ENCODE results near the gene COMTD1. TPM values are rescaled to one million over a fixed set of nuclear protein-coding genes. Genes with fewer than 3 reads are reported as not detected.

COMTD1 gene
- total RNA-seq: 10 to 100 TPM; 42.9 to 76.3 (median 72.3) TPM
- long read RNA-seq, donor 1, transcript COMTD1-201 (7 exons, 976 nt): major isoform, 20 of 47 reads
- long read RNA-seq, donor 1, partial matches to known transcripts: 10 of 47 reads
- long read RNA-seq, donor 1, other reads (novel, unspliced or antisense): 14 of 47 reads
- long read RNA-seq, donor 2, transcript COMTD1-201 (7 exons, 976 nt): major isoform, 72 of 100 reads
- long read RNA-seq, donor 2, partial matches to known transcripts: 6 of 100 reads
- long read RNA-seq, donor 2, other reads (novel, unspliced or antisense): 18 of 100 reads

DNA sequence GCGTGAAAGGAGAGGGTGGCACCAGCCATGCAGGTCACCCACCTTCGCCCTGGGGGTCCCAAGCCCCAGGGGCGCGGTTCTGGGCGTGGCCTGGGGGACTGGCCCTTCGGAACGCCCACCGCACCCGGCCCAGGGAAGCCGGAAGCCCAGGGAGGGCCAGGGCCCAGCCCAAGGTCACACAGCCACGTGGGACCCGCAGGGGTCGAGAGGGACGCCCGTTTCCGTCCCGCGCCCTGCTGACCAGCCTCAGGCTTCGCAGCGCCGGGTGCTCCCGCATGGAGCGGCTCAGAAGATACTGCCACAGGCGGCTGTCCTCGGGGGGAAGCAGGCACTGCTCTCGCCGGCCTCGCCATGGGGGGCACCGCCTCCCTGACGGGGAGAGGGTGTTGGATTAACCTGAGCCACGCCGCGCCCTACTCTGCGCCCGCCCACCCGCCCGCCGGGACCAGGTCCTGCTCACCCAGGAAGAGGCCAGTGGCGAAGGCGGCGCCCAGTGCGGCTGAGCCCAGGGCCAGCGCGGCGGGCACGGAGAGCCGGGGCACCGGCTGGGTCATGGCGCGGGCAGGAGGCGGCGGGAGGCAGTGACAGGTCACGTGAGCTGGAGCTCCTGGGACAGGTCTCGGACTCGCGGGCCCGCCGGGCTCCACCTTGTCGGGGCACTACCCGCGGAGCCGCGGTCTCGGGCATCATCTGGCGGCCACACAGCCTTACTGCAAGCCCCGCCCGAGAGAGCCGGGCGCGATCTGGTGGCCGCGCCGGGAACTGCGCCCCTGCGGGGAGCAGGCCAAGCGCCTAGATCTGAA lies at the start of gene COMTD1:
Gene COMTD1 (minus strand): TSS at position 583 of the 803 bp plus-strand sequence. CDS start 29 bp downstream, at position 554.
- peak; percentile 80 for ATAC-seq
- H3K36me3 ChIP-seq (ENCODE audit: low read depth): no peaks in the 10 kb centered on the region
- intact Hi-C loops (cut with DNase I, micrococcal nuclease): loop anchor here in 1 of 2 donors (10.0 kb wide), 1 partner anchor 991 kb away; no protein-coding TSS in a partner anchor

DNA sequence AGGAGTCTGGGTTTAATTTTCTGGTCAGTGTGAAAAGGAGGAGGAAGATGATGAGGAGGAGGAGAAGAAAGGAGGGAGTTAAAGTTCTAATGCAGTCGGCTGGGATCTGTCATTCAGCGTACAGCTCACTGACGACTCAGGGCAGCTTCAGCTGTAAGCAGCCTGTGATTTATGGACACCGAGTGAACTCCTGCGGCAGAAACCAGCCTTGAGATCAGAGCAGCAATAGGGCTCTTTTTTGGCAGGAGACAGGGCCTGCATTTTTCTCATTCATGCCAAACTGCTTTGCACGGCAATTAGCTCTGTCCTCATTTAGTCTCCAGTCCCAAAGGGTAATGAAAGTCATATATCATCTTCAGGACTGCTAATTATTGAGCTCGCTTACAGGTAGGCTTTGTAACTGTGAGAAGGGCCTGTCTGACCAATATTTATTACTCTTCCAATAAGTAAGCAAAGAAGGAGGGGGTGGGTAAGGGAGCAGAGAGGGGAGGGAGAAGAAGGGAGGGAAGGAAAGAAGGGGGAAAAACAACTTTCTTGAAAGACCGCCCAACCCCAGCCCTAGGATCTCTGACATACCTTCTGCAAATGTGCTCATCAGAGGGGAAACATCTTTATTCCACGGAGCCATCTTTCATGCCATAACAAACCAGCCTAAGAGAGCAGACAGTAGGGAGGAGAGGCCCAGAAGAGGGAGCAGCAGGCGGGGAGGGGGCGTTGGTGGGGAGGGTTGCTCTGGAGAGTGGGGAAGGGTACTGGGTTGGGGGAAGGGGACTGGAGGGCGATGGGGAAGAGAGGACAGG lies 48.1 kb upstream of the COMTD1 start:
- DNase-seq: no peak
- Histone ChIP-seq H3K36me3 (ENCODE audit: low read depth) (no peaks in the 10 kb centered on the region), H3K4me1 (ENCODE audit: low read depth) (no peaks in the 10 kb centered on the region), H3K4me3 (no peak overlapping the region), H3K9me3 (no peaks in the 10 kb centered on the region)
- TF ChIP-seq, protein P1, sequence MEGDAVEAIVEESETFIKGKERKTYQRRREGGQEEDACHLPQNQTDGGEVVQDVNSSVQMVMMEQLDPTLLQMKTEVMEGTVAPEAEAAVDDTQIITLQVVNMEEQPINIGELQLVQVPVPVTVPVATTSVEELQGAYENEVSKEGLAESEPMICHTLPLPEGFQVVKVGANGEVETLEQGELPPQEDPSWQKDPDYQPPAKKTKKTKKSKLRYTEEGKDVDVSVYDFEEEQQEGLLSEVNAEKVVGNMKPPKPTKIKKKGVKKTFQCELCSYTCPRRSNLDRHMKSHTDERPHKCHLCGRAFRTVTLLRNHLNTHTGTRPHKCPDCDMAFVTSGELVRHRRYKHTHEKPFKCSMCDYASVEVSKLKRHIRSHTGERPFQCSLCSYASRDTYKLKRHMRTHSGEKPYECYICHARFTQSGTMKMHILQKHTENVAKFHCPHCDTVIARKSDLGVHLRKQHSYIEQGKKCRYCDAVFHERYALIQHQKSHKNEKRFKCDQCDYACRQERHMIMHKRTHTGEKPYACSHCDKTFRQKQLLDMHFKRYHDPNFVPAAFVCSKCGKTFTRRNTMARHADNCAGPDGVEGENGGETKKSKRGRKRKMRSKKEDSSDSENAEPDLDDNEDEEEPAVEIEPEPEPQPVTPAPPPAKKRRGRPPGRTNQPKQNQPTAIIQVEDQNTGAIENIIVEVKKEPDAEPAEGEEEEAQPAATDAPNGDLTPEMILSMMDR (IDR thresholded peaks at IDR 0.05): no peak
- intact Hi-C loops (cut with DNase I, micrococcal nuclease): no loop called here
- no peak for ATAC-seq

More for the DNA sequence above, at the start of gene COMTD1:
- H3K9me3 ChIP-seq: no peaks in the 10 kb centered on the region
- peak within 1 kb of the TSS; percentile 42 for H3K4me3 ChIP-seq
- DNase-seq: peak; percentile 95 to 98 (median 97)
- peaks cover 2% of the 10 kb centered on the region for H3K4me1 ChIP-seq (ENCODE audit: low read depth)
- TF ChIP-seq, protein P1 (IDR thresholded peaks at IDR 0.05): peak; percentile 100

DNA sequence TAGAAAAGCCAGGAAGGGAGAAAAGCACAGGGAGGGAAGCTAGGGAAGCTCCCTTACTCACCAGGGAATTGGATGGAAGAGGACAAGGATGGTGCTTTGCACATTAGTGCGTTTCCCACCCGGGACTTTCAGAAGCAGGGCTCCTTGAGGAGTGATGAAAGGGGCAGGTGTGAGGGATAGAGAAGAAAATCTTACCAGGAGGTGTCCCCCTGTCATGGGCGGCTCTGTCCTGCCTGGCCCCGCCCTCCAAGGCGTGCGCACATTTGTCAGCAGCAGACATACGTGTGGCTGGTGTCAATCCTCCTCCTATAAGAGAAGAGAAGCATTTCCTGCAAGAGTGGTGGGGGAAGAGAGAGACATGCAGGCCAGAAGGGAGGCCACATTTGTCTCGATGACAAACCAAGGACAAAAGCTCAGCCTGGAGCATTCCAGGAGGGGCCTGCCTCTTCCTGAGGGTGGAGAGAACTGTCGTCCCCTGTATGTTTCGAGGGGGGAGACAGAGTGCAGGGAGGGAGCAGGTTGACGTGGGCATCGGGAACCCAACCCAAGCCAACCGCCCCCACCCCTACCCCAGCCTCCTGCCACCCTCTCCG lies 47.4 kb upstream of the COMTD1 start:
- Histone ChIP-seq H3K4me3 (no peak overlapping the region), H3K36me3 (ENCODE audit: low read depth) (no peaks in the 10 kb centered on the region), H3K9me3 (no peaks in the 10 kb centered on the region), H3K4me1 (ENCODE audit: low read depth) (no peaks in the 10 kb centered on the region)
- intact Hi-C loops (cut with DNase I, micrococcal nuclease): no loop called here
- no peak for ATAC-seq
- DNase-seq: no peak
- TF ChIP-seq, protein P1 (IDR thresholded peaks at IDR 0.05): no peak

DNA sequence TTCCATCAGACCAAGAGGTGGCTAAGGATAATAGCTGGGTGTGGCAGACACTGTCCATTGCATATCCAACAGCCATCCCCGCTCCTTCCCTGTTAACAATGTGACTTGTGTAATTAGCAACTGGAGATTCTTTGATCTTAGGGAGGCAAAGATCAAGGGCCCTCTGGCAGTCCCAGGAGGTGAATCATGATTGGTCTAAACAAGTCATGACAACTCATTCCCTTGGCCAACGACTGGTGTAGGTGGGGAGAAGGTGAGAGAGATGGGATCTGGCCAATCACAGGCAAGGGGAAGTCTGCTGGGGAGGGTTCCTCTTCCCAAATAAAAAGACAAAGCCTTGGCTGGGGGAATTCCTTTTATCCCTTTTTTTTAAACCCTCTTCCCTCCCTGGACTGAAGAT lies 46.2 kb upstream of the COMTD1 start:
- Histone ChIP-seq H3K9me3 (no peaks in the 10 kb centered on the region), H3K4me1 (ENCODE audit: low read depth) (no peaks in the 10 kb centered on the region), H3K36me3 (ENCODE audit: low read depth) (no peaks in the 10 kb centered on the region), H3K4me3 (no peak overlapping the region)
- peak in 1 of 3 donors; percentile 17 for DNase-seq
- ATAC-seq: peak; percentile 75
- TF ChIP-seq, protein P1 (IDR thresholded peaks at IDR 0.05): no peak
- intact Hi-C loops (cut with DNase I, micrococcal nuclease): no loop called here

DNA sequence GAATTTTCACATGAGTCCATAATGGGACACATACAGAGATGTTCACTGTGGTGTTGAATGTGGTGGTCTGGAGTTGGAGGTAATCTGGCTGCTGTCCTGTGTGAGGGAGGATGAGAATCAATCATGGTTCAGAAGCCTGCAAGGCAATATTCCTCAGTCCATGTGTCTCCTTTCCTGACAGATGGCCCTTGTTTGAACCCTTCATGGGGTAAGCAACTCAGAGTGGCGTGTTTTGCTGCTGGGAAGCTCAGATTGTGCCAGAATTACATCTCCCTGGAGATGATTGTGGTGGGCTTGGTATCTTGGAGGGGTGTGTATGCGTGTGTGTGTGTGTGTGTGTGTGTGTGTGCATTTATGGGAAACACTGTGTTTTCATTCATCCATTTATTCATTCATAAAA lies 44.5 kb upstream of the COMTD1 start:
- no peak for DNase-seq
- no peaks in the 10 kb centered on the region for H3K4me1 ChIP-seq (ENCODE audit: low read depth)
- H3K9me3 ChIP-seq: no peaks in the 10 kb centered on the region
- TF ChIP-seq, protein P1 (IDR thresholded peaks at IDR 0.05): no peak
- no peaks in the 10 kb centered on the region for H3K36me3 ChIP-seq (ENCODE audit: low read depth)
- no peak overlapping the region for H3K4me3 ChIP-seq
- ATAC-seq: no peak
- intact Hi-C loops (cut with DNase I, micrococcal nuclease): no loop called here
